Panc1 (cell line): Measurements from ENCODE around the gene LEMD2.

ENCODE experiments used
- CTCF ChIP-seq: fragments of 450-650 bp; IDR thresholded peaks from 2 replicates; pipeline ENCODE4 v1.5.1; 2017; ENCODE audit warnings: mild to moderate bottlenecking
- POLR2AphosphoS5 ChIP-seq: IDR thresholded peaks from 2 replicates; pipeline ENCODE4 v1.6.1; 2012; ENCODE audit warnings: mild to moderate bottlenecking, low read depth, low read length, moderate library complexity
- SIN3A ChIP-seq: IDR thresholded peaks from 2 replicates; pipeline ENCODE4 v1.6.1; 2012; ENCODE audit warnings: low read depth, mild to moderate bottlenecking, low read length, moderate library complexity, borderline replicate concordance; ENCODE audit not compliant: insufficient read depth

GRCh38 chr6:33748841-33749240 lies 40.1 kb downstream of the LEMD2 start:
- no peak for TF ChIP-seq CTCF
- TF ChIP-seq SIN3A = no peak
- no peak for TF ChIP-seq POLR2AphosphoS5
